ENCODE results near the gene TNFSF9.
"Not testable (repeated sequence)": the region's sequence is repeated elsewhere in the genome, so short reads cannot be mapped to it uniquely, and the experiment has no call there.

TNFSF9 gene

DNA sequence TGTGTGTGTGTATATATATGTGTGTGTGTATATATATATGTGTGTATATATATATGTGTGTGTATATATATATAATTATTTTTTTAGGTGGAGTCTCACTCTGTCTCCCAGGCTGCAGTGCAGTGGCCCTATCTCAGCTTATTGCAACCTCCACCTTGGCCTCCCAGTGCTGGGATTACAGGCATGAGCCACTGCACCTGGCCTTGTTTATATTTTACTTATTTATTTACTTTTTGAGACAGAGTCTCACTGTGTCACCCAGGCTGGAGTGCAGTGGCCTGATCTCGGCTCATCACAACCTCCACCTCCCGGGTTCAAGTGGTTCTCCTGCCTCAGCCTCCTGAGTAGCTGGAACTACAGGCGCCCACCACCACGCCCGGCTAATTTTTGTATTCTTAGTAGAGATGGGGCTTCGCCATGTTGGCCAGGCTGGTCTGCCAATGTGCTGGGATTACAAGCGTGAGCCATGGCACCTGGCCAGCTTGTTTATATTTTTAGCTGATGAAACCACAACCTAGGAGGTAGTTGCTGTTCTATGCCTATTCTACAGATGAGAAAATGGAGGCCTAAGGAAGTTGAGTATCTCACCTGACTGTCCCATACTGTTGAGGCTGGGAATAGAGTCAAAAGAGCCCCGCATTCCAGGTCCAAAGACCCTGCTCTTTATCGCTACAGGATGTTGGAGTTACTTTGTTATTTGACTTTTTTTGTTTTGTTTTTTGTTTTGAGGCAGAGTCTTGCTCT lies 22.6 kb upstream of the TNFSF9 start:
- not testable (repeated sequence) for DNase-seq

DNA sequence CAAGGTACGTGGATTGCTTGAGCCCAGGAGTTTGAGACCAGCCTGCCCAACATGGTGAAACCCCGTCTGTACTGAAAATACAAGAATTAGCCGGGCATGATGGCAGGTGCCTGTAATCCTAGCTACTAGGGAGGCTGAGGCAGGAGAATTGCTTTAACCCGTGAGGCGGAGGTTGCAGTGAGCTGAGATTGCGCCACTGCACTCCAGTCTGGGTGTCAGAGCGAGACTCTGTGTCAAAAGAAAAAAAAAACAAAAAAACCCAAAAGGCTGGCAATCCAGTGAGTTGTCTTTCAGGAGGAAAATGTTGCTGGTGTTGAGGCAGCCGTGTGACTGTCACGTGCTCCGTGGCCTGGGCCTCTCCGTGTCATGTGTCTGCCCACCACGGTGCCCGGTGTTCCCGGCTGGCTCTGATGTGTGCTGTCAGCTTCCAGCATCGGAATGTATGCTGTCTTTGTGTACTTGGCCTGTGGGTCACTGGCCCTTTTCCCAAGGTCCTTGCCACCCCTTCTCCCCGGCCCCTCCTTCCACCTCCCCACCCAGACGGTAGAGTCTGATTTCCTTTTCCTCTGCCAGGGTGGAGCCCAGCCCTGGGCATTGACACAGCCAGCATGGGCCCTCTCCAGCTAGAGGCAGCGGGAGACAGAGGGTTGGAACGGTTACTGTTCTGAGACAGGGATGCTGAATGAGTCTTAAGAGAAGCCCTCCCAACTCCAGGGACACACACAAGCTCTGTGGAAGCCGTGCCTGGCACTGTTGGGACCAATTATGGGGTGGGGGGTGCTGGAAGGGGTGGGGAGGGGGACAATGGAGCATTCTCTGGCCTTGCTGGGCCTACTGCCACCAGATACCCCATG lies 21.5 kb upstream of the TNFSF9 start:
- DNase-seq, result no peak

DNA sequence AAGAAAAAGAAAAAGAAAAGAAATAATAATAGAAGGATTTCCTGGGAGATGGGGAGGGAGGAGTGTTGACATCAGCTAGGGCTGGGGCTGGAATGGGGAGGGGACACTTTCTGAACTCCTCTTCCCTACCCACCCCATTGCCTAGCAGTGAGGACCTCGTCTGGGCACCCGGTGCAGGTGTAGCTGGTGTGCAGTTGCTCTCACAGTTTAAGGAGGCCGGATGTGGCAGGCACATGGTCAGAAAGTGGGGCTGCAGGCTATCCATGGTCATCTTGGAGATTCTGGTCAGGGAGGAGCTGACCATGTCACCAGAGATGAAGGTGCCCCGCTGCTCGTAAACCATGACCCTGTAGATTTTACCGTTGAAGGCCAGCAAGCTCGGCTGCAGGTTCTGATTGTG lies 20.2 kb upstream of the TNFSF9 start:
- no peak for DNase-seq

DNA sequence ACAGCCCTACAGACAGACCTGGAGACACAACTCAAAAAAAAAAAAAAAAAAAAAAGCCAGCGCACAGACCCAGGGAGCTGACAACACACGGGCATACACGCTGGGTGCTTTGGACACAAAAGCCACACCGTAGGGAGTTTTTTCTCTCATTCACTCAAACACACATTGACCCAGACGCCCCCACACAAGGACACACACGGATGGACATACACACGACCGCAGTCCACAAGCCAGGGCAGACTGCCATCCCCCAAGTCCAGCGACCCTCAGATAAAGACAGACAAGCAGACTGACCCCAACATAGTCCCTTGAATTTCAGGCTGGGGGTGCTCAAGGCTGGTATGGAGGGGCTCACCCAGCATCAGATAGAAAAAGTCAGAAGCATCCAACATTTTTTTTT lies 16.7 kb upstream of the TNFSF9 start:
- no peak for DNase-seq

DNA sequence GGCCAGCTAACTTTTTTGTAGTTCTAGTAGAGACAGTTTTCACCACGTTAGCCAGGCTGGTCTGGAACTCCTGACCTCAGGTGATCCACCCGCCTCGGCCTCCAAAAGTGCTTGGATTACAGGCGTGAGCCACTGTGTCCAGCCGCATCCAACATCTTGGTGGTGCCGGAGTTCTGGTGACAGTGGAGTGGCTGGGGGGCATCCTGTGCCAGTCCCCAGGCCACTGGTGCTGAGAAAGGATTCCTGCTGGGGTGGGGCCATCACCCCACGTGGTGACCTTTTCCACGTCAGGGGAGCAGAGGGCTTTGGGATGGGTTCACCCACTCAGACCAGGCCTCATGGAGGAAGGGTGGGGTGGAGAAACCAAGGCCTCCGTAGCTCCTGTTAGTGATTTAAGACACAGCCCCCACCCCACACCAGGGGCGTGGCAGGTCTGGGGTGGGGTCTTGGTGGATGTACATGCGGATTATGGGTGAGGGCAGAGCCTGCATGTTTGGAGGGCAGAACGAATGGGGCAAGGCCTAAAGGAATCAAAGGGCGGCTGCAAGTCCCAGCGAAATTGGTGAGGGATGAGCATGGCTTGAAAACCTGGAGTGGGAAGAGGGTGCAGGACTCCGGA lies 15.8 kb upstream of the TNFSF9 start:
- DNase-seq, result no peak

DNA sequence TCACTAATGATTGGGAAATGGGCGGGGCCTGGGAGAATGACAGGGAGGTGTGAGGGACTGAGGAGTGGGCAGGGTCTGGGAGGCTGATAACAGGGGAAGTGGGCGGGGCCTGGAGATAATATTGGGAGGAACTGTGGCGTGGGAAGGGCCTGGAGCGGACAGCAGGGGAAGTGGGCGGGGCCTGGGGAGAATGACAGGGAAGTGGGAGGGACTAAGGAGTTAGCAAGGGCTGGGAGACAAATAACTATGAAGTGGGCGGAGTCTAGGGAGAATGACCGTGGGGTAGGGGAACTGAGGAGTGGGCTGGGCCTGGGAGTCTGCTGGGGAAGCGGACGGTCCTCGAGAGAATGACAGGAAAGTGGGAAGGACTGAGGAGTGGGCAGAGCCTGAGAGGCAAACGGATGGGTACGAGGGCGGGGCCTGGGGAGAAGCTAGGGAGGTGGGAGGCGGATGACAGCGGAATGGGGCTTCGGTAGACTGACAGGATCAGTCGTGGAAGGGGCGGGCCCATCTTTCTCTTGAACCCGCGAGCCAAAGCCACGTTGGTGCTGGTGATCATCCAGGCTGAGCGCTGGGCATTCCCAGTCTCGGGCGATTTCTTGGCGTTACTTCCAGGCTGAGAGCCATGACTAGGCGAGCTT lies 14.7 kb upstream of the TNFSF9 start:
- DNase-seq, result peak; percentile 86

DNA sequence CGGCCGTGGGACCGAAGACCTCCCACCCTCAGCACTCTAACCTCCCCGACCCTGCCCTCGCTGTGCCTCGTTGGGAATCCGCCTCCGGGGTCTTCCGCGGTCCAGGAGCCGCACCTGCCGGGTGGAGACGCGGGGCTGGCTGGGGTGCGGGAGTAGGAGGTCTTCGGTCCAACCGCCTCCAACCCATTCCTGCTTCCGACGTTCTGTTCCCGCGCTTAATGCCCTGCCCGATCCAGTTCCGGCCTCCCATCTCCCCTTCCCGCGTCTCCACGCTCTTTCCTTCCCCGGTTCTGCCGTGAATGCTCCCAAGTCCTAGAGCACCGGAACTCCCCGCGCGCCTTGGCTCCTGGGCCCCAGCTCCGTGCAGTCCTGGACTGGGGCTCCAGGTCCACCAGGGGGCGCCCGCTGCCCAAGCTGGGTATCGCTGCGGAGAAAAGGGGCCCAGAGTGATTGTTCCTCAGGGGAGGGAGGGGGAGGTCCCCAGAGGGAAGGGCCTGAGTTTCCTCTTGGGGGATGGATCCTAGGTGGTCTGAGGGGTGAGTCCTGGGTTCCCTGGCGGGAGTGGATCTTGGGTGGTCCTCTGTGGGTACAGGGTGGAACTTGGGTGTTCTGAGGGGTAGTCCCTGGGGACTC lies 14.1 kb upstream of the TNFSF9 start:
- peak; percentile 75 for DNase-seq

DNA sequence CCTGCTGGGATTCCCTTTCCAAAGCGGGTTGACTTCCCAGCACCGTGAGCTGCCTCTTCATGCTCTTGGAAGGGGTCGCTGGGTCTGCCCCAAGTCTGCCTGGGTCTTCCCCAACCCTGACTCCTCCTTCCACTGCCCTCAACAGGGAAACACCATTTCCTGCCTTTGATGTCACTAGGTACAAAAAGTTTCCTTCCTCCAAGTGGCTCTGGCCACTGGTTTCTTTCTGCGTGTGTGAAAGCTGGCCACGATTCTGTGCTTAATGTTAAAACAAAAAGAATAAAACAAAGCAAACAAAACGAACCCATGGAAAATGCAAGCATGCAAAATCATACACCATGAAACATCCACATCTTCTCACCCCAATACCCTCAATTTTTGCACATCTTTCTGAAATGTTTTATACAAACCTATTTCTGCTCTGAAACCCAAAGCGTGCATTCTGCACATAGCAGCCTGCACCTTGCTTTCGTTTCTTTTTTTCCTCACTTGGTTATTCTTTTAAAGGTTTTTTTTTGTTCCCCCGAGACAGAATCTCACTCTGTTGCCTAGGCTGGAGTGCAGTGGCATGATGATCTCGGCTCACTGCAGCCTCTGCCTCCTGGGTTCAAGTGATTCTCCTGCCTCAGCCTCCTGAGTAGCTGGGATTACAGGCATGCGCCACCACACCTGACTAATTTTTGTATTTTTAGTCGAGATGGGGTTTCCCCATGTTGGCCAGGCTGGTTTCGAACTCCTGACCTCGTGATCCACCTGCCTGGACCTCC lies 12.5 kb upstream of the TNFSF9 start:
- DNase-seq, result no peak

DNA sequence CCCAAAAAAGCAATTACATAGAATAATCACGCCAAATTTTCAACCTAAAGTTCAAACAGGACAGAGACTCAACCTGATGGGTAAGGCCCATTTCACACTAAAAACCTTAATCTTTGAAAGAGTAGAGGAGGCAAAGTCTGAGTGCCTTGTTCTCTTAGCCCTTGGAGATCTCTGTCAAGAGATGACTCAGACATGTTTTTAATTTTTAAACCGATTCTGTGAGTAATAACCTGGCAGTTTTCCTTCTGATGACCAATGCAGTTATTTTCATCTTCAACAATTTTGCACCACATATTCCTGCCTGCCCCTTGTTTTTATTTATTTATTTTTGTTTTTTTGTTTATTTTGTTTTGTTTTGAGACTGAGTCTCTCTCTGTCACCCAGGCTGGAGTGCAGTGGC lies 11.5 kb upstream of the TNFSF9 start:
- DNase-seq, result peak; percentile 87

DNA sequence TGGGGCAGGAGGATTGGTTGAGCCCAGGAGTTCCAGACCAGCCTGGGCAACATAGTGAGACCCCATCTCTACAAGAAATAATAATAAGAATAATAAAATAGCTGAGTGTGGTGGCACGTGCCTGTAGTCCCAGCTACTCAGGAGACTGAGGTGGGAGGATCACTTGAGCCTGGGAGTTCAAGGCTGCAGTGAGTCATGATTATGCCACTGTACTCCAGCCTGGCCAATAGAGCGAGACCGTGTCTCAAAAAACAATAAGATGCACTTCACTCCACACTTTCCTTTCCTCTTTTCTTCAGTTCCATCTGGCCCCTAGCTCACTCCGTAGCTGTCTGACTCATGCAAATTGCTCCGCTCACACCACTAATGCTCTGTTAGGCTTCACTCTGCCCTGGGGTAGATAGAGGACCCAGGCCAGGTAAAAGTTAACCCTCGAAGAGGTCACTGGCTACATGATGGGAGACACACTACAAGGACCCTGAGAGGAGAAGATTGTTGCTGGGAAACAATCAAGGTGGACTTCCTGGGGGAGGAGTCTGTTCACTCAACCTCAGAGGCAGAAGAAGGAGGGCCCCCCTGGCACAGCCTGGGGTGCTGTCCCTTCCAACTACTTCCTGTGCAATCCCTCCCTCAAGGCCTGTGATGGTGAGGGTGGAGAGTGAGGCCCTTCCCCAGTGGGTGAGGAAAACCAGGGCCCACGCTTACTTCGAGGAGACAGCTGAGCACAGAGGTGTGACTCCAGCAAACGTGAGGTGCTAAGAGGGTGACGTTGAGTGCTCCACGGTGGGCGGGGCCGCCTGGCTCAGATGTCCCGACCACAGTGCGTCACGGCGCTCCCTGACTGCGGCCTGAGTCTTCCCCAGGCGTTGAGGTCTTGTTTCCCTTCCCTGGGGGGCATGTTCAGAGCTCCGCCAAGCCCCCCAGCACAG lies 8.8 kb upstream of the TNFSF9 start:
- peak; percentile 90 for DNase-seq

DNA sequence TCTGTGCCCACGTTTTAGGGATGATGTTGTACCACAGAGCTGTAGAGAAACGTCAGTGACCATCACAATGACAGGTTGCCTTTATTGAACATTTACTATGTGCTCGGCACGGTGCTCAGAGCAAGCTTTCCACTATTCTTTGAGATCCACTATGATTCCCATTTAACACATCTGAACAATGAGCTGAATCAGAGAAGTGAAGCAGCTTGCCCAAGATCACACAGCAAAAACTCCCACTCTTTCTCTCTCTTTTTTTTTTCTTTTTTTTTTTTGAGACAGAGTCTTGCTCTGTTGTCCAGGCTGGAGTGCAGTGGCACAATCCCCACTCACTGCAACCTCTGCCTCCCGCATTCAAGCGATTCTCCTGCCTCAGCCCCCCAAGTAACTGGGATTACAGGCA lies 8.1 kb upstream of the TNFSF9 start:
- no peak for DNase-seq

DNA sequence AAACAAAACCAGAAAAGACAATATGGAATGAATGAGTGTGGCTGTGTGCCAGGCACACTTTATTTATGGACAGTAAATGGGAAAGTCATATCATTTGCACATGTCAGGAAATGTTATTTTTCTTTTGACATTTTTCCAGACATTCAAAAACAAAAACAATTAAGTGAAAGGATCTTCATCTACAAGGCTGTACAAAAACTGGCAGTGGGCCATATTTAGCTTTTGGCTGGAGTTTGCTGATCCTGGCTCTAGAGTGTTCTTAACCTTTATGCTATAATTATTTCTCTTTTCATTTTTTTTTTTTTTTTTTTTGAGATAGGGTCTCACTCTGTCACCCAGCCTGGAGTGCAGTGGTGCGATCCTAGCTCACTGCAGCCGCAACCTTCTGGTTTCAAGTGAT lies 6.5 kb upstream of the TNFSF9 start:
- DNase-seq, result no peak

DNA sequence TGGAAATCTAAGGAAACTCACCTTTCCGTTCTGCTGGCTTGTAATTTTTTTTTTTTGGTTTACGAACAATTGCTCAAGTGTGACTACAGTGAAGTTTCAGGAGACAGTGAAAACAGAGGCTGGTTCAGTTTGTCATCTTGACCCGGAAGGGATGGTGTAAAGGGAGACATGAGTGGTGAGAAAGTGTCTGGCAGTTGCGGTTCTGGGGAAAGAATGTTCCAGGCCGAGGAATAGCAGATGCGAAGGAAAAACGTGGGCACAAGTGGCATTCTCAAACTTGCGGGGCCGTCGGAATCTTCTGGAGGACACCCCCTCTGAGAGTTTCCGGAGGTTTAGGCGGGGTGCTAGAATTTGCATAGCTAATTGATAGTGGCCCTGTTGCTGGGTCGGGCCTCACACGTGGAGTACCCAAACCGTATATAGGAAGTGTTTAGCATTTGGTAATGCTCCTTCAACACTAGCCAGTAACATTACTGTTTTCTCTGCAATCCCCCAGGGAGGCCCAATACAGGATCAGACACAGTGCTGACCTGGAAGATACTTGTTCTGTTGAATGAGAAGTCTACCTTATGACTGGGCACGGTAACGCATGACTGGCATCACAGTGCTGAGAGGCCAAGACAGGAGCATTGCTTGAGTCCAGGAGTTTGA lies 2.8 kb upstream of the TNFSF9 start:
- DNase-seq, result no peak

DNA sequence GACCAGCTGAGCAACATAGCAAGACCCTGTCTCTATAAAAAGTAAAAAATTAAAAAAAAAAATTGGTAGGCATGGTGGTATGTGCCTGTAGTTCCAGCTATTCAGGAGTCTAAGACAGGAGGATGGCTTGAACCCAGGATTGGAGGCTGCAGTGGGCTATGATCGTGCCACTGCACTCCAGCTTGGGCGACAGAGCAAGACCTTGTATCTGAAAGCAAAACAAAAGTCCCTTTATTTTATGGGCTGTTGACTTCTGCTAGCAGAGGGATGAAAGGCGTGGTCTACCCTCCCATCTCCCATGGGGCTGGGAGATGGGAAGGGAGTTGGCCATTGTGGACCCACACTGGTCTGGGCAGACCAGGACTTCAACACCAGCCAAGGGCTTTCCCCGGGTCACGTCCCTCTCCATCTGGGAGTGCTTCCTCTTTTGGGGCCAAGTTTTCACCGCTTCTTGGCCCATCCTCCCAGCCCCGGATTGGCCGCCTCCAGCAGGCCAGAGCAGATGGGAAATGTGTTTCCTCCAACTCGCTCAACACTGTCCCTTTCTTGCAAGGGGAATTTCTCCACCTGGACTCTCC lies 2.2 kb upstream of the TNFSF9 start:
- no peak for DNase-seq

DNA sequence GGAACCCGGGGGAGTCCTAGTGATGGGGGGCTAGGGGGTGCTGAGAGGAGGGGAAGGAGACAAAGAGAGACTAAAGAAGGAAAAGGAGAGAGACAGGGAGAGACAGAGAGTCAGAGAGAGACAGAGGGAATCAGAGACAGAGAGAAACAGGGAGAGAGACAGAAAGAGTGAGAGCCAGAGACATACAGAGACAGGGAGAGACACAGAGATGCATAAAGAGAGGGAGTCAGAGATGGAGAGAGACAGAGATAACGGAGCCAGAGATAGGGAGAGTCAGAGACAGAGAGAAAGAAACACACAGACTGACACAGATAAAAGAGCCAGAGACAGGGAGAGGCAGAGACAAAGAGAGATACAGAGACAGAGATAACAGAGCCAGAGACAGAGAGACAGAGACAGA lies 1.5 kb upstream of the TNFSF9 start:
- DNase-seq, result no peak

DNA sequence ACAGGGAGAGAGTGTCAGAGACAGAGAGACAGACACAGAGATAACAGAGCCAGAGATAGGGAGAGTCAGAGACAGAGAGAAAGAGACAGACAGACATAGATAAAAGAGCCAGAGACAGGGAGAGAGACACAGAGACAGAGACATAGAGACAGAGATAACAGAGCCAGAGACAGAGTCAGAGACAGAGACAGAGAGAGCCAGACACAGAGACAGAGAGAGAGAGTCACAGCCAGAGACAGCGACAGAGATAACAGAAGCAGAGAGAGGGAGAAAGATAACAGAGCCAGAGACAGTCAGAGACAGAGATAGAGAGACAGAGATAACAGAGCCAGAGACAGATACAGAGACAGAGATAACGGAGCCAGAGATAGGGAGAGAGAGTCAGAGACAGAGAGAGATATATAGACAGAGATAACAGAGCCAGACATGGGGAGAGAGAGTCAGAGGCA lies 865 bp upstream of the TNFSF9 start:
- DNase-seq, result no peak

DNA sequence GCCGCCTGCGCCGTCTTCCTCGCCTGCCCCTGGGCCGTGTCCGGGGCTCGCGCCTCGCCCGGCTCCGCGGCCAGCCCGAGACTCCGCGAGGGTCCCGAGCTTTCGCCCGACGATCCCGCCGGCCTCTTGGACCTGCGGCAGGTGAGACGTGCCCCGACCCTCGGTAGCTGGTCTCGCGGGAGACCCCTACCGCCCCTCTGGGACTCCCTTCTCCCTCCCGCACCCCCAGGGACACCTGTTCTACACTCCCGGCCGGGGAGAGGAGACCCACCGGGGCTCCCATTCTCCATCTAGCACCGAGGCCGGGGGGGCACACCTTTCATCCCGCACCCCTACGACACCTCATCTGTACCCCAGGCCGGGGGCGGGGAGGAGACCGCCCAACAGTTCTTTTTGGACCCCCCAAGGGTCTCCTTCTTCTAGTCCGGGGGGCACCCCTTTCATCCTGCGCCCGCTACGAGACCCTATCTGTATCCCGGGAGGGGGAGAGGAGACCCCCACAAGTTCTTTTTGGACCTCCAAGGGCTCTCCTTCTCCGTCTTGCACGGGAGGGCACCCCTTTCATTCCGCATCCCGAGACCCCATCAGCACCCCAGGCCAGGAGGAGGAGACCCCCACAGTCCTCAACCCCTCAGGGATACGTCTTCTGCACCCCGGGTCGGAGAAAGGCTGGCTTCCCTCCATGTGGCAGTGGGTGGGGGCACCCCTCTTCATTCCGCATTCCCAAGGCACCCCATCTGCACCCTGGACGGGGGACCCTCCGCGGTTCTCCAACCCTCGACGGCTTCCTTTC lies 533 bp downstream of the TNFSF9 start:
- no peak for DNase-seq

DNA sequence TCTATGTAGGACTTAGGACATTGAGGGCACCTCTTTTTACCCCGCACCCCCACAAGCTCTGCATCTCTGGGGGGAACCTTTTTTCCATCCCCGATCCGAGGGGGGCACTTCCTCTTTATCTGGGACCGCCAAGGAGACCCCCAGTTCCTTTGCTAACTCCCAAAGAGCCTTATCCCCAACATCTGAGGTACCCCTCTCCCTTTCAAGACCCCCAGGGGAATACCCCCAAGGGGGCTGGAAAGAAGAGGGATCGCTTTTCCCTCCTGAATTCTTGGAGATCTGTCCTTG lies 1.1 kb downstream of the TNFSF9 start:
- DNase-seq, result no peak

DNA sequence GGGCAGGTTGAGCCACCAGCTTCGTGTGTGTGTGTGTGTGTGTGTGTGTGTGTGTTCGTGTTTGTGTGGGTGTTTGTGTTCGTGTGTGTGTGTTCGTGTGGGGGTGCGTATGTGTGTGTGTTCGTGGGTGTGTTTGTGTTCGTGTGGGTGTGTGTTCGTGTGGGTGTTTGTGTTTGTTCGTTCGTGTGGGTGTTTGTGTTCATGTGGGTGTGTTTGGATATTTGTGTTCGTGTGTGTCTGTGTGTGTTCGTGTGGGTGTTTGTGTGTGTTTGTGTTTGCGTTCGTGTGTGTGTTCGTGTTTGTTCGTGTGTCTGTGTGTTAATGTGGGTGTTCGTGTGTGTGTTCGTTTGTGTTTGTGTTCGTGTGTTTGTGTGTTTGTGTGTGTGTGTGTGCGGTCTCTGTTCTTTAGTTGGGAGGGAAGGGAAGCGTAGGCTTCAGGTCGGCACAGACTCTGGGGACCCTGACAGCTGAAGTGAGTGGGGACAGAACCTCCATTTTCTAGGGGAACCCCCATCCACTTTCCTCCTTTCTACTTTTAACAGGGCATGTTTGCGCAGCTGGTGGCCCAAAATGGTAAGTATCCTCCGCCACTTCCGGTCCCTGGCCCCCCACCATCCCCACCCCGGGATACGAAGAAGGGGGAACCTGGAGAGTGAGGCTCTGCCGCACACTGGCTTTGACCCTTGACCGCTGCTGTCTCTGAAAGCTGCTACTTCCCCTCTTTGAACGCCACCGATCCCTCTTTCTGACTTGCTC lies 1.6 kb downstream of the TNFSF9 start:
- DNase-seq, result no peak
